ENCODE results near the gene ITSN2. TPM values are rescaled to one million over a fixed set of nuclear protein-coding genes. Genes with fewer than 3 reads are reported as not detected.

Gene ITSN2
- total and polyA plus RNA-seq, 2 of the 8 experiments (the other 6 are each of a cell fraction or from before 2014, with no cell fraction given), result 9.3 to 17.0 TPM

GRCh38 chr2:24351981-24352380 is 8.4 kb downstream of the ITSN2 start (continued):
- TF ChIP-seq CHD7 (IDR thresholded peaks at IDR 0.05; ENCODE audit: insufficient replicate concordance, low read length) (no peak), SP2 (IDR thresholded peaks at IDR 0.05; ENCODE audit: low read length) (no peak)

Data from H1 (cell line).